Left lung (tissue), 10 donors: ENCODE data around the gene ST3GAL3. TPM values are rescaled to one million over a fixed set of nuclear protein-coding genes. Genes with fewer than 3 reads are reported as not detected.
A peak's percentile ranks its signal among the peaks of the same experiment; 100 is the strongest.

Experiments used
- ATAC-seq: fragments of 200-7000 bp; cut with Tn5 transposase; one replicate; pipeline ENCODE4 v1.9.1; 2020; ENCODE audit warnings: moderate library complexity
- DNase-seq, 4 donors: peaks; one replicate each; pipeline ENCODE4 v3.0.0-alpha.2; 2013 to 2020
- H3K27ac ChIP-seq, 2 donors: fragments of 200-600 bp; sonication (generic) in 1 of 2; one replicate each; pipeline versions ENCODE4 v1.5.0 to v1.8.0; 2020 to 2021
- H3K27me3 ChIP-seq, 2 donors: fragments of 200-600 bp; sonication (generic) in 1 of 2; one replicate each; pipeline versions ENCODE4 v1.5.0 to v1.8.0; 2020 to 2021
- H3K36me3 ChIP-seq, 2 donors: fragments of 200-600 bp; sonication (generic) in 1 of 2; one replicate each; pipeline versions ENCODE4 v1.5.0 to v1.8.0; 2020 to 2021
- H3K4me1 ChIP-seq, 2 donors: fragments of 200-600 bp; one replicate each; pipeline ENCODE4 v1.8.0; 2021
- H3K4me3 ChIP-seq, 2 donors: fragments of 200-600 bp; sonication (generic) in 1 of 2; one replicate each; pipeline versions ENCODE4 v1.5.0 to v1.8.0; 2020 to 2021; ENCODE audit warnings: mild to moderate bottlenecking in 1 of 2
- H3K9me3 ChIP-seq, 2 donors: fragments of 200-600 bp; sonication (generic) in 1 of 2; one replicate each; pipeline versions ENCODE4 v1.5.0 to v1.8.0; 2020 to 2021
- CTCF ChIP-seq, 2 donors: fragments of 200-600 bp; sonication (generic) in 1 of 2; IDR thresholded peaks; one replicate each; pipeline versions ENCODE4 v1.5.0 to v1.8.0; 2021; ENCODE audit warnings: antibody characterized with exemption in 2 of 2
- intact Hi-C, 2 donors: fragments of 100-400 bp; cut with DNase I; formaldehyde crosslinking; loops; one replicate each; pipeline versions ENCODE4 v1.11.2 to v1.14.2; 2022
- polyA plus RNA-seq, 6 donors: library from polyadenylated mRNA; unstranded; fragments of 120-200 nt; gene quantifications; one replicate each; pipeline ENCODE4 v1.2.1, GENCODE V29; 2013; ENCODE audit not compliant: insufficient read length in 6 of 6
- total RNA-seq, 2 donors: library from RNA; stranded (reverse); fragmentation: NEBNext Ultra II Directional; extraction: Animal tissue kit (Norgen Biotek cat#: 25700); gene quantifications; one replicate each; pipeline ENCODE4 v1.2.1, GENCODE V29; 2021
- donor health status: DM: no; HTN: yes; CAD: no.
- donor health status: DM: no; HTN: no; CAD: no.

ST3GAL3 gene
- total and polyA plus RNA-seq, 8 donors: 18.9 to 42.4 (median 34.4) TPM

DNA sequence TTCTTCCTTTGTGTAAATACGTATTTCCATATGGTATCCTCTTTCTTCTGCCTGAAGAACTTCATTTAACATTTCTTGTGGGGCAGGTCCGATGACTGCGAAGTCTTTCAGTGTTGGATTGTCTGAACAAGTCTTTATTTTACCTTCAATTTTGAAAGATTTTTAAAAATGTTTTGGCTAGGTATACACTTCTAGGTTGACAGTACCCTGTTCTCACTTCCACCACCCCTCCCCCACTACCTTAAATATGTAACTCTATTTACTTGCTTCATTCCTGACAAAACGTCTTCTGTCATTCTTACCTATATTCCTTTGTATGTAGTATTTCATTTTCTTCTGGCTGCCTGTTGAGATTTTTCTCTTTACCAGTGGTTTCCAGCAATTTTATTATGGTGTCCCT is 140.5 kb downstream of the ST3GAL3 start:
- H3K4me3 ChIP-seq: no peak overlapping the region
- intact Hi-C loops: no loop called here
- no peak for DNase-seq
- ATAC-seq: no peak
- H3K27me3 ChIP-seq: no peaks in the 10 kb centered on the region
- H3K4me1 ChIP-seq: peaks cover 0 to 16% of the 10 kb centered on the region in 2 donors
- no peaks in the 10 kb centered on the region for H3K9me3 ChIP-seq
- peaks cover 0 to 3% of the 10 kb centered on the region in 2 donors for H3K36me3 ChIP-seq
- no peak for TF ChIP-seq CTCF (IDR thresholded peaks at IDR 0.05)
- H3K27ac ChIP-seq: no peak overlapping the region

DNA sequence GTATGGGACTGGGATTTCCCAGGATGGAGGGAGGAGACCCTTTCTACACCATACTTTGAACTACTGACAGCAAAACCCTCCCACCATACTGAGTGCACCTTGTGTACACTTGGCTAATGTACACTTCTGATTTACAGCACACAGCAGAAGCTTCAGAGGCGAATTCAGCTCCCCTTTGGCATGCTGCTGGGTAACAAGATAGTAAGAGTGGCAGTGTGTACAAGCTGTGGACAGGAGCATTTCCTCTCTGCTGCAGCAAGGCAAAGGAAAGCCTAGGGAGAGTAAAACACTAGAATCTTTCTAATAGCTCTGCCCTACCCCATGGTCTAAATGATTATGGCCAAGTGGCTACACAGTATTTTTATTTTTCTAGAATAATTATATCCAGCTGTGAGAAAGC is 142.3 kb downstream of the ST3GAL3 start:
- H3K9me3 ChIP-seq: no peaks in the 10 kb centered on the region
- no peak for TF ChIP-seq CTCF (IDR thresholded peaks at IDR 0.05)
- H3K4me3 ChIP-seq: no peak overlapping the region
- no peaks in the 10 kb centered on the region for H3K27me3 ChIP-seq
- no peak for DNase-seq
- intact Hi-C loops: no loop called here
- ATAC-seq: no peak
- peaks cover 0 to 28% of the 10 kb centered on the region in 2 donors for H3K4me1 ChIP-seq
- H3K36me3 ChIP-seq: no peaks in the 10 kb centered on the region
- H3K27ac ChIP-seq: no peak overlapping the region

- Histone ChIP-seq H3K4me1 (peaks cover 0 to 28% of the 10 kb centered on the region in 2 donors), H3K36me3 (no peaks in the 10 kb centered on the region), H3K27me3 (no peaks in the 10 kb centered on the region), H3K27ac (no peak overlapping the region), H3K9me3 (no peaks in the 10 kb centered on the region), H3K4me3 (no peak overlapping the region)
- DNase-seq: no peak
- intact Hi-C loops: no loop called here
- ATAC-seq: no peak
- TF ChIP-seq CTCF (IDR thresholded peaks at IDR 0.05): no peak
These were observed 143.4 kb downstream of the ST3GAL3 start for GRCh38 chr1:43850591-43851233.

DNA sequence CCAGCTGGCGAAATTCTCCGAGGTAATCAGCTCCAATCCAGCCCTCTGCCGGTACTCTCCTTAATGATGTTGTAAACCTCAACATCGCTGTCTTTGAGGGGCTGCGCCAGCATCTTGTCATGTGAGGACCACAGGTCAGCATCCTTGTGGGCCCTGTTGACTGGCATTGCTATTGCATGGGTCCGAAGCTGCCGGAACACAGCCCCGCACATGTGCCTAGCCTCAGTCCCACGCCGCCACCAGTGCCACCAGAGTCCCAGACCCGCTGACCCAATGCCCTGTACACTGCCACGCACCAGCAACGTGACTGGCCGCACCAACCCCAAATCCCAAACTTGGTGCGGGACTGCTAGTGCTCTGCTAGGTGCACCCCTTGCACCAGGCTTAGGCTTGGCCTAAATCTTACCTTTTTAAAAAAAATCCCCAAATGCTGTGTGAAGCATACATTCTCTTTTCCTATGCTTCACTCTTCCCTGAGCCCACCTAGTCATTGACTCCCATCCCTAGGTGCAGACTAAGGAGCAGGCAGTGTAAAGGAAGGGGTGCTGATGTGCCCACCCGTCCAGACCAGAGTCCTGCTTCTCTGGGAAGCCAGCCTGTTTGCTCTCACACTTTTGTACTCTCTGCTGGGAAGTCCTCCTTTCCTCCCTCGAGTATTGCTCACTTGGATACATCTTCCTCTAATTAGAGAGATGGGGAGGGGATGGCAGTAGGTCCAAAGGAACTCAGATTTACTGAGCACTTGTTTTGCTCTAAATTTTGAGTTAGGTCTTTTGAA is 144.4 kb downstream of the ST3GAL3 start:
- no peak for ATAC-seq
- Histone ChIP-seq H3K36me3 (no peaks in the 10 kb centered on the region), H3K4me1 (peaks cover 0 to 28% of the 10 kb centered on the region in 2 donors), H3K27me3 (no peaks in the 10 kb centered on the region), H3K4me3 (no peak overlapping the region), H3K27ac (no peak overlapping the region), H3K9me3 (no peaks in the 10 kb centered on the region)
- no peak for DNase-seq
- no peak for TF ChIP-seq CTCF (IDR thresholded peaks at IDR 0.05)
- intact Hi-C loops: no loop called here

DNA sequence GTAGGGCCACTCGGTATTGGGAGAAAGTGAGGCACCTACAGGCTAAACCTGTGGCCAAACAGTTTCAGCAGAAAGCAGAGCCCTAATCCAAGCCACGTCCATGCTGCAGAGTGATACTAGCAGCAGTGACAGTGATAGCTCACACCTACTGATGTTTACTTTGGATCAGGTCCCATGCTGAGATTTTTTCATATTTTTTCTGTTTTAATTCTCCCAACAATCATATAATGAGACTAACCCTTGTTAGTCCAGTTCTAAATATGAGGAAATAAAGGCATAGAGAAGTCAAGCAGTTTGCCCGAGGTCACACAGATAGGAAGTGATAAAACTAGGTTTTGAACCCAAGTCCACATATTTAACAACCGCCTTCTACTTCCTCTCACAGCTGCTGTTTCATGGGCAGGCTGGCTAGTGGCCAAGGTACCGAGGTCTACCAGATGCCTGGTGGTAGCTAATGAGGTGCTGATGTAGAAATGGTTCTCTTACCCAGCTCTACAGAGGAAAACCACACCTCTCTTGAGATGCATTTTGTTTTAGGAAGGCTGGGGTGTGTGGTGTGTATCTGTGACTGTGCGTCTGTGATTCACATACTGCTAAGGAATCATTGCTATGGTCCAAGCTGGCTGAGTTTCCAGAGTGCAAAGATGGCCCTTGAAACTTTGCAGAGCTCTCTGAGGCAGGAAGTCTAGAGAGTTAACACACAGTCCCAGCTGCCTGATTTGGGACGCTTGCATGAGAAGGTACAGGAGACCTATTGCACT is 146.0 kb downstream of the ST3GAL3 start:
- H3K9me3 ChIP-seq: no peaks in the 10 kb centered on the region
- no peaks in the 10 kb centered on the region for H3K27me3 ChIP-seq
- TF ChIP-seq CTCF (IDR thresholded peaks at IDR 0.05): no peak
- no peak overlapping the region for H3K4me3 ChIP-seq
- ATAC-seq: peak; percentile 68
- peak overlapping the region in 1 of 2 donors; percentile 55 for H3K27ac ChIP-seq
- H3K36me3 ChIP-seq: no peaks in the 10 kb centered on the region
- peaks cover 3 to 24% of the 10 kb centered on the region in 2 donors for H3K4me1 ChIP-seq
- intact Hi-C loops: no loop called here
- peak; percentile 56 to 86 (median 64) for DNase-seq
